ENCODE measurements around the gene KCNJ10. TPM values are rescaled to one million over a fixed set of nuclear protein-coding genes. Genes with fewer than 3 reads are reported as not detected.

KCNJ10 gene
- total RNA-seq, 1 donor from 2014 or later, result not detected

DNA sequence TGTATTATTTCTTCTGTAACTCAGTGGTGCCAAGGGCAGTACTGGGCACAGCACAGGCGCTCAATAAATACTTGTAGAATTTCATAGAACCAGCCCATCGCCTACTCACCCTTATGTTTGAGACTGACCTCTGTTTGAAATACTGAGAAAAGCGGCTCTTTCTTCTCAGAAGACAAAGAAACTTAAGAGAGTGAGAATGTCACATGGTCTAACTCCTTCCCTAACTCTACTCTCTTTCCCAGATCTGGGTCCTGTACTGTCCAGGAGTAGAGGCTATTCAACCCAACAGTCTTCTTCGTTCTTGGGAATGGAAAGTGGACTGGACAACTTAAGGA, 24.3 kb upstream of the KCNJ10 start:
- Mint-ChIP-seq H3K4me3 (ENCODE audit: unreplicated experiment) (no peak overlapping the region), H3K4me1 (ENCODE audit: unreplicated experiment) (peaks cover 9% of the 10 kb centered on the region)

DNA sequence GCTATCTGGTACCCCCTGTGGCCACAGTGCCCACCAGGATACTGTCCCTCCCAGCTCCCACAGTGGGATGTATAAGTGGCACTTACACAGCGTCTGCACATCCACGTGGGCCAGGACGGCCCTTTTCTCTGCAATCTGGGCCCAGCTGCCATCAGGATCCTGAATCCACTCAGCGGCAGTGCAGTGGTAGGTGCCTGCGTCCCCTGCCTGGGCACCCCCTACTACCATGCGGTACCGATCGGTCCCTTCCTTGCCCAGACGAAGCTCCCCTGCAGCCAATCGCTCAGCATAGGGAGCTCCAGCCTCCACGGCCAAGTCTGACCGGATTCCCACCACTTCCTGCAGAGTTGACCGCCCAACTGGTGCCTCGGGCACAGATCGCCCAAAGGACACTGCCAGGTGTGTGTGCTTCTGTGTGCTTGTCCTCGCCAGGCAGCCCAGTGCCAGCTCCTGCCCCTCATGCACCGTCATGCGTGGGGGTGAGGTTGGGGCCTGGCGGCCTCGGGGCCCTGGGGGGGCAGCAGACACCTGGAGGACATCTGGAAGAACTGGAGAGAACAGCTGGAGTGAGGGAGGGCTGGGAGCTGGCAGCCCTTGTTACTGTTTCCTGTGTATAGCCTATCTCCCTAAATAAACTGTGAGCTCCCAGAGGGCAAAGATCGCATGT, 23.8 kb upstream of the KCNJ10 start:
- no peak for DNase-seq (ENCODE audit: low spot score)
- TF ChIP-seq, protein P1, sequence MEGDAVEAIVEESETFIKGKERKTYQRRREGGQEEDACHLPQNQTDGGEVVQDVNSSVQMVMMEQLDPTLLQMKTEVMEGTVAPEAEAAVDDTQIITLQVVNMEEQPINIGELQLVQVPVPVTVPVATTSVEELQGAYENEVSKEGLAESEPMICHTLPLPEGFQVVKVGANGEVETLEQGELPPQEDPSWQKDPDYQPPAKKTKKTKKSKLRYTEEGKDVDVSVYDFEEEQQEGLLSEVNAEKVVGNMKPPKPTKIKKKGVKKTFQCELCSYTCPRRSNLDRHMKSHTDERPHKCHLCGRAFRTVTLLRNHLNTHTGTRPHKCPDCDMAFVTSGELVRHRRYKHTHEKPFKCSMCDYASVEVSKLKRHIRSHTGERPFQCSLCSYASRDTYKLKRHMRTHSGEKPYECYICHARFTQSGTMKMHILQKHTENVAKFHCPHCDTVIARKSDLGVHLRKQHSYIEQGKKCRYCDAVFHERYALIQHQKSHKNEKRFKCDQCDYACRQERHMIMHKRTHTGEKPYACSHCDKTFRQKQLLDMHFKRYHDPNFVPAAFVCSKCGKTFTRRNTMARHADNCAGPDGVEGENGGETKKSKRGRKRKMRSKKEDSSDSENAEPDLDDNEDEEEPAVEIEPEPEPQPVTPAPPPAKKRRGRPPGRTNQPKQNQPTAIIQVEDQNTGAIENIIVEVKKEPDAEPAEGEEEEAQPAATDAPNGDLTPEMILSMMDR (IDR thresholded peaks at IDR 0.05; ENCODE audit: unreplicated experiment), result no peak
- Mint-ChIP-seq H3K9me3 (ENCODE audit: unreplicated experiment) (no peaks in the 10 kb centered on the region), H3K36me3 (ENCODE audit: low read depth, unreplicated experiment) (peaks cover 3% of the 10 kb centered on the region), H3K27me3 (ENCODE audit: unreplicated experiment) (peaks cover 9% of the 10 kb centered on the region), H3K27ac (ENCODE audit: unreplicated experiment) (no peak overlapping the region), H3K4me1 (ENCODE audit: unreplicated experiment) (peaks cover 11% of the 10 kb centered on the region), H3K4me3 (ENCODE audit: unreplicated experiment) (no peak overlapping the region)

More for the DNA sequence above, 24.3 kb upstream of the KCNJ10 start:
- Mint-ChIP-seq H3K27ac (ENCODE audit: unreplicated experiment) (no peak overlapping the region), H3K9me3 (ENCODE audit: unreplicated experiment) (no peaks in the 10 kb centered on the region), H3K36me3 (ENCODE audit: low read depth, unreplicated experiment) (peaks cover 3% of the 10 kb centered on the region), H3K27me3 (ENCODE audit: unreplicated experiment) (peaks cover 9% of the 10 kb centered on the region)
- DNase-seq (ENCODE audit: low spot score), result no peak
- TF ChIP-seq, protein P1 (IDR thresholded peaks at IDR 0.05; ENCODE audit: unreplicated experiment), result no peak

DNA sequence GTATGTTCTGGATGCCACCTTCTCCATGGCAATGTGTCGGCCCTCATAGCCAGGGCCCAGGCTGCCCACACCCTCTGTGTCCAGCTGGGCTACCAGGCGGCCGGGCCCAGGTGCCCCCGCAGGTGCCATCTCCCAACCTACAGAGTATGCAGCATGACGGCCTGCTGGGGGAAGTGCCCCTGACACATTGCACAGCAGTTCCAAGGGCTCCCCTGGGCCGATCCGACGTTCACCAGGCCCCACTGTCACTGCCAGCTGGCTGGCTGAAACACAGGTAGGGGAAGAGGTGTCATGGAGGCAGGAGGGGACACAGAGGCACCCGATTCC, 23.1 kb upstream of the KCNJ10 start:
- no peaks in the 10 kb centered on the region for H3K9me3 Mint-ChIP-seq (ENCODE audit: unreplicated experiment)

DNA sequence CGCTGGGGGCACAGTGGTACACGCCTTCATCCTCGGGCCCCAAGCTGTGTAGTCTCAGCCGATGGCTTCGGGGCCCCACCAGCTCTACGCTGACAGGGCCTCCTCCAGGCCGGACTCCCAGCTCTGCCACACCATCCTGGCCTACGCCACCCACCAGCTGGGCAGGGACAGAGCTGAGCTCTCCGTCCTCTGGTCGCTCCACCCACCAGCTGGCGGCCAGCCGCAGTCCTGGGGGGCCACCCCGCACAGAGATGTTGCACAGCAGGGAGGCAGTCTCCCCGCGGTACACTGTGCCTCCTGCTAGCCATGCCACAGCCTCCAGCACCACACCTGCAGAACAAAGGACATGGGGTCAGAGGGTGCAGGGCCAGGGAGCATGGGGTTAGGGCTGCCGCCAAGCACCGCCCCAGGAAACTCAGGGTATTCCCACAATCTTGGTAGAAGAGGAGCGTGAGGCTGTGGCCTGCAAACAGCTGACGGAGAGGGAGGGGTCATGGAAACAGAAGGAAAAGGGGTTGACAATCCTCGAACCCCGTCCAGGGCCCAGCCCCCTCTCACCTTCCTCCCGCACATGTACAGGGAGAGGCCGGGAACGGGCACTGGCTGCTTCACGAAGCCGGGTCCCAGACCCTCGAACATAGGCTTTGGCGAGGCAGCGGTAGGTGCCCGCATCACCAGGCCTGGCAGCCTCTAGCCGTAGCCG, 22.6 kb upstream of the KCNJ10 start:
- peaks cover 3% of the 10 kb centered on the region for H3K36me3 Mint-ChIP-seq (ENCODE audit: low read depth, unreplicated experiment)
- TF ChIP-seq, protein P1 (IDR thresholded peaks at IDR 0.05; ENCODE audit: unreplicated experiment), result no peak
- peaks cover 11% of the 10 kb centered on the region for H3K27me3 Mint-ChIP-seq (ENCODE audit: unreplicated experiment)
- no peak for DNase-seq (ENCODE audit: low spot score)
- no peak overlapping the region for H3K27ac Mint-ChIP-seq (ENCODE audit: unreplicated experiment)
- peaks cover 8% of the 10 kb centered on the region for H3K4me1 Mint-ChIP-seq (ENCODE audit: unreplicated experiment)
- H3K9me3 Mint-ChIP-seq (ENCODE audit: unreplicated experiment), result no peaks in the 10 kb centered on the region
- H3K4me3 Mint-ChIP-seq (ENCODE audit: unreplicated experiment), result no peak overlapping the region

More for the DNA sequence above, 23.1 kb upstream of the KCNJ10 start:
- DNase-seq (ENCODE audit: low spot score), result no peak
- TF ChIP-seq, protein P1 (IDR thresholded peaks at IDR 0.05; ENCODE audit: unreplicated experiment), result no peak
- peaks cover 11% of the 10 kb centered on the region for H3K27me3 Mint-ChIP-seq (ENCODE audit: unreplicated experiment)
- H3K36me3 Mint-ChIP-seq (ENCODE audit: low read depth, unreplicated experiment), result peaks cover 3% of the 10 kb centered on the region
- no peak overlapping the region for H3K4me3 Mint-ChIP-seq (ENCODE audit: unreplicated experiment)
- no peak overlapping the region for H3K27ac Mint-ChIP-seq (ENCODE audit: unreplicated experiment)
- H3K4me1 Mint-ChIP-seq (ENCODE audit: unreplicated experiment), result peaks cover 11% of the 10 kb centered on the region

DNA sequence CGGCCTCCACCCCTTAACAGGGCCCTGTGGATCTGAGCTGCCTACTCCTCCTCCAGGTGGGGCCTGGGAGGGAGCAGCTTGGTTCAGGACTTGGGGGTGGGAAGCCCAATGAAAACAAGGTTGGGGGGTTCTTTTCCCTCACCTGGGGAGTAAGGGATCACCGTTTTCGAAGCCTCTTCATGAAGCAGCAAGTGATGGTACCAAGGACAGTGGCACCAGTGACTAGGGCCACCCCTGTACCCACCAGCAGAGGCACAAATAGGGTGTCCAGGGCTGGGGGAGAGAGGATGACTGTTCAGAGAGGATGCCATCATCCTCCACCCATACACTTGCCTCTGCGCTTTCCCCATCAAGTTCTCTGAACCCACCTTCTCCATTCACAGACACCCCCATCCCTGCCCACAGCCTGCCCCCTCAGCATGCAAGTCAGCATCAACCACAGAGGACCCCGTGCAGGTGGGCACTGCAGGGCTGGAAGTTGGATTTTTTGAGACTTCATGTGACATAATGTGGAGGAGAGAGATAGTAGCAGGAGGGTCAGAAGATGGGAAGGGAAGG, 21.8 kb upstream of the KCNJ10 start:
- H3K27me3 Mint-ChIP-seq (ENCODE audit: unreplicated experiment), result peaks cover 9% of the 10 kb centered on the region
- peaks cover 3% of the 10 kb centered on the region for H3K36me3 Mint-ChIP-seq (ENCODE audit: low read depth, unreplicated experiment)
- H3K4me3 Mint-ChIP-seq (ENCODE audit: unreplicated experiment), result no peak overlapping the region
- no peaks in the 10 kb centered on the region for H3K9me3 Mint-ChIP-seq (ENCODE audit: unreplicated experiment)
- TF ChIP-seq, protein P1 (IDR thresholded peaks at IDR 0.05; ENCODE audit: unreplicated experiment), result no peak
- DNase-seq (ENCODE audit: low spot score), result no peak
- H3K27ac Mint-ChIP-seq (ENCODE audit: unreplicated experiment), result no peak overlapping the region
- H3K4me1 Mint-ChIP-seq (ENCODE audit: unreplicated experiment), result peaks cover 7% of the 10 kb centered on the region
